Stimulated activated naive B cell treated with anti-CD40 and anti-IgM and Interleukin-4, amounts not matched to agents 10 μg/mL and 1 μg/mL and 100 μg/mL, for 72 hours (primary cell): Measurements from ENCODE around the gene STX8.

Experiments used
- ATAC-seq, 2 donors: fragments of 150-1000 bp; cut with Tn5 transposase; replicated peaks; 2 replicates each; pipeline ENCODE4 v1.10.0; 2021; ENCODE audit warnings: moderate library complexity in 1 of 2
- DNase-seq: peaks from one replicate; pipeline ENCODE4 v3.0.0; 2021
- H3K27ac Mint-ChIP-seq: one replicate; pipeline ENCODE4 v1.8.0; 2022; ENCODE audit warnings: mild to moderate bottlenecking, mixed read lengths
- H3K27me3 Mint-ChIP-seq, 2 donors: one replicate each; pipeline ENCODE4 v1.8.0; 2022; ENCODE audit warnings: mixed read lengths in 2 of 2
- H3K36me3 Mint-ChIP-seq, 2 donors: one replicate each; pipeline ENCODE4 v1.8.0; 2022; ENCODE audit warnings: mixed read lengths in 2 of 2, mild to moderate bottlenecking in 1 of 2
- H3K4me1 Mint-ChIP-seq, 2 donors: one replicate each; pipeline ENCODE4 v1.8.0; 2022; ENCODE audit warnings: mixed read lengths in 2 of 2, mild to moderate bottlenecking in 1 of 2
- H3K4me3 Mint-ChIP-seq, 2 donors: one replicate each; pipeline ENCODE4 v1.8.0; 2022; ENCODE audit warnings: mild to moderate bottlenecking in 2 of 2, mixed read lengths in 2 of 2, moderate library complexity in 1 of 2
- H3K9me3 Mint-ChIP-seq, 2 donors: one replicate each; pipeline ENCODE4 v1.8.0; 2022; ENCODE audit warnings: mixed read lengths in 2 of 2, mild to moderate bottlenecking in 1 of 2

STX8 gene

DNA sequence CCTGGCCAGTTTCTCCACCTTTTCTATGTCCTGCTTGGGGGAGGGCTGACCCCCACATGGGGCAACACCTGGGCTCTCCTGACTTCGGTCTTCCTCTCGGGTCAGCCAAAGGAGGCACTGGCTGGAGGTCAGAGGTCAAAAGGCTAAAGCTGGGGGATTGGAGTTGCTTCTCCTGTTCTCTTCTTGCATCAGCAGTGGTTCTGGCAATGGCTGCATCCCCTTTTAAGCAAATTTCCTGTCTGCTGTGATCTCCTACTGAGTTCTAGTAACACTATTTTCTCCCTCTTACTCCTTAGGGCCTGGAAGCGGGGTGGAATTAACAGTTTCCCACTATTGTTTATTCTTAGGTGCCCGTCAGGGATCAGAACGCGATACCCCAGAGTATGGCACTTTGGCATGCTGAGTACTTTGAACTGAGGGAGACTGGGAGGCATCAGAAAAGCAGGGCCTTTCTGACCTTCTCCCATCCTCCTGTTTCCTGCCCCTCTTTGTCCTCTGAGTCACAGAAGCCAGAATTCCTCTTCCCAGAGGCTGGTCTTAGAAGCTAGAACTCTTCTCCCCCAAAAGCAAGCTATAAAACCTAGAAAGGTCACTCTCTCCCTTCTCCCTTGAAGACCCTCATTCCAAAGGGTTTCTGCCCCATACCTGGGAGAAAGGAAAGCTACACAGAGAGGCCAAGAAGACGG lies 268.2 kb downstream of the STX8 start:
- no peak for ATAC-seq
- H3K36me3 Mint-ChIP-seq: peaks cover 3 to 12% of the 10 kb centered on the region in 2 donors
- H3K9me3 Mint-ChIP-seq: no peaks in the 10 kb centered on the region
- H3K27me3 Mint-ChIP-seq: no peaks in the 10 kb centered on the region
- no peak for DNase-seq
- no peak overlapping the region for H3K4me3 Mint-ChIP-seq
- no peak overlapping the region for H3K27ac Mint-ChIP-seq
- H3K4me1 Mint-ChIP-seq: peaks cover 2 to 4% of the 10 kb centered on the region in 2 donors

DNA sequence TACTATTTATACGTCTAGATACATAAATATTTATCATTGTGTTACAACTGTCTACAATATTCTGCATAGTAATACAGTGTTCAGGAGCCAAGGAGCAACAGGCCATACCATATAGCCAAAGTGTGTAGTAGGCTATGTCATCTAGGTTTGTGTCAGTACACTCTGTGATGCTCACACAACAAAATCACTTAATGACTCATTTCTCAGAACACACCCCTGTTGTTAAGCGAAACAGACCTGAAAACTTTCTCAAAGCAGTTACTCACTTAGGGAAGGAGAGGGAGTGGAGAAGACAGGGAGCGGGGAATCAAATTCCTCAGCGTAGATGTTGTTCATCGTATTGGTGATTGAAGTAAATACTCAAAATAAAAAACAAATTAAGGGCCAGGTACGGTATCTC lies 269.5 kb downstream of the STX8 start:
- no peak overlapping the region for H3K27ac Mint-ChIP-seq
- ATAC-seq: no peak
- H3K27me3 Mint-ChIP-seq: no peaks in the 10 kb centered on the region
- H3K4me3 Mint-ChIP-seq: no peak overlapping the region
- DNase-seq: no peak
- peaks cover 0 to 11% of the 10 kb centered on the region in 2 donors for H3K36me3 Mint-ChIP-seq
- no peaks in the 10 kb centered on the region for H3K9me3 Mint-ChIP-seq
- peaks cover 4 to 8% of the 10 kb centered on the region in 2 donors for H3K4me1 Mint-ChIP-seq

DNA sequence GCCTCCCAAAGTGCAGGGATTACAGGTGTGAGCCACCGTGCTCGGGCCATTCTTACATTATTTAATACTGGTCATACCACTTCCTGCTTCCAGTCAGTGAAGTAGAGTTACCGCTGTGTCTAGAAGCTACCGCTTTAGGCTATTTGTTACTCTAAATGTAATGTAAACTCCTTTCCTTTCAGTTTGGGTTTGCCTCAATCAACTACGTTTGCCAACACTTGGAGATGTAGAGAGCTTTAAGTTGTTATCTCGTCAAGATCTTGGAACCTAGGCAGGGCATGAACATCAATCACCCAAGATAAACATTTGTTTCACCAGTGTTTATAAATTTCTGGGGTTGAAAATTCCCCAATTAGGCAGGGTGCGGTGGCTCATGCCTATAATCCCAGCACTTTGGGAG lies 275.9 kb downstream of the STX8 start:
- DNase-seq: no peak

GRCh38 chr17:9298776-9299295 lies 276.8 kb downstream of the STX8 start:
- Mint-ChIP-seq H3K4me3 (no peak overlapping the region), H3K27ac (no peak overlapping the region), H3K27me3 (no peaks in the 10 kb centered on the region), H3K9me3 (no peaks in the 10 kb centered on the region), H3K36me3 (peaks cover 5 to 12% of the 10 kb centered on the region in 2 donors), H3K4me1 (peaks cover 10 to 22% of the 10 kb centered on the region in 2 donors)
- DNase-seq (no peak), ATAC-seq (no peak)

More for the DNA sequence above, 275.9 kb downstream of the STX8 start:
- Mint-ChIP-seq H3K27me3 (no peaks in the 10 kb centered on the region), H3K4me3 (no peak overlapping the region), H3K36me3 (peaks cover 5 to 12% of the 10 kb centered on the region in 2 donors), H3K4me1 (peaks cover 8 to 19% of the 10 kb centered on the region in 2 donors), H3K9me3 (no peaks in the 10 kb centered on the region), H3K27ac (no peak overlapping the region)
- no peak for ATAC-seq

- H3K36me3 Mint-ChIP-seq: peaks cover 5 to 12% of the 10 kb centered on the region in 2 donors
- H3K27ac Mint-ChIP-seq: no peak overlapping the region
These were observed 277.5 kb downstream of the STX8 start for GRCh38 chr17:9298135-9298534.

DNA sequence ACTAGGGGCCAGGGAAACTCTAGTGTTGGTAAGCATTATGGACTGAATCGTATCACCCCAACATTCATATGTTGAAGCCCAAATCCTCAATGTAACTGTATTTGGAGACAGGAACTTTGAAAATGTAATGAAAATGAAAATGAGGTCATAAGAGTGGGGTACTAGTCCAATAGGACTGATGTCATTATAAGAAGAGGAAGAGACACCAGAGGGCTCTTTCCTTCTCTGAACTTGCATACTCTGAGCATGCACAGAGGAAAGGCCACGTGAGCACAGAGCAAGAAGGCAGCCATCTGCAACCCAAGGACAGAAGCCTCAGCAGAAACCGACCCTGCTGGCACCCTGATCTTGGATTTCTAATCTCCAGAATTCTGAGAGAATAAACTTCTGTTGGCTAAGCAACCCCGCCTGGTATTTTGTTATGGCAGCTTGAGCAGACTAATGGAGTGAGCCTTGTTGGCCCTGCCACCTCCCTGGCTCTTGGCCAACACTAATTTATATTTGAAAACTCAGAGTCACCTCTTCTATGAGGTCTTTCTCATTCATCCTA lies 280.9 kb downstream of the STX8 start:
- peaks cover 23 to 31% of the 10 kb centered on the region in 2 donors for H3K4me1 Mint-ChIP-seq
- H3K27ac Mint-ChIP-seq: no peak overlapping the region
- H3K9me3 Mint-ChIP-seq: no peaks in the 10 kb centered on the region
- peaks cover 3 to 8% of the 10 kb centered on the region in 2 donors for H3K36me3 Mint-ChIP-seq
- ATAC-seq (no peak), DNase-seq (no peak)
- H3K27me3 Mint-ChIP-seq: no peaks in the 10 kb centered on the region
- no peak overlapping the region for H3K4me3 Mint-ChIP-seq

More at GRCh38 chr17:9298135-9298534, 277.5 kb downstream of the STX8 start:
- H3K27me3 Mint-ChIP-seq: no peaks in the 10 kb centered on the region
- H3K4me3 Mint-ChIP-seq: no peak overlapping the region
- no peak for DNase-seq
- H3K9me3 Mint-ChIP-seq: no peaks in the 10 kb centered on the region
- H3K4me1 Mint-ChIP-seq: peaks cover 10 to 22% of the 10 kb centered on the region in 2 donors
- ATAC-seq: no peak

- H3K4me1 Mint-ChIP-seq: peaks cover 32 to 45% of the 10 kb centered on the region in 2 donors
- ATAC-seq (no peak), DNase-seq (no peak)
- no peak overlapping the region for H3K4me3 Mint-ChIP-seq
- H3K9me3 Mint-ChIP-seq: no peaks in the 10 kb centered on the region
- no peaks in the 10 kb centered on the region for H3K27me3 Mint-ChIP-seq
- no peaks in the 10 kb centered on the region for H3K36me3 Mint-ChIP-seq
- no peak overlapping the region for H3K27ac Mint-ChIP-seq
These were observed 283.1 kb downstream of the STX8 start for GRCh38 chr17:9292561-9292941.

DNA sequence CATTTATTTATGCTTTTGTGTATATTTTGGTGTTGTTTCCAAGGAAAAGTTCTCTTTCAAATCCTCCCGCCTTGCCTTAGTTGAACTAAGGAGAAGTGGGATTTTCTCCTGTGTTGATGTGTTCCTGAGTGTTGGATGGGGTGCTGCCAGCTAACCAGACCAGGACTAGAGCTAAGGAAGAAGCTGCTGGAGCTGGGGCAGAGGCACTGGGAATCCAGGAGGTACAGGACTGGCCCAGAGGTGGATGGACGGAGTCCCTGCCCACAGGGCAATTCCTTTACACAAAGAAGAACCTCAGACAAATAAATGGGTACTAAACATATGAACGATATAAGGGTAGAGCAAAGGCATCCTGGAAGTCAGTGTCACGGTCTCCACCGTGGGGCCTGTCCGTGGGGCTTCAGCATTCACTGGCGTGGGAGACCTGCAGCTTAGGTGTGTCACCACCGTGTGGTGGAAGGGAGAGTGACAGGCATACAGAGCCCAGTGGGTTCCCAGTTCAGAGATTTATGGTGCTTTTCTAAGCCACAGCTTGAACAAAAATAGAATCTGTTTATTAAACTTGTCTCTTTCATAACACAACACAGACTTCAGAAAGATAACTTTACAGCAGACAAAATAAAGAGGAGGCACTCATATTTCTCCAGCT lies 283.6 kb downstream of the STX8 start:
- H3K36me3 Mint-ChIP-seq: peaks cover 0 to 2% of the 10 kb centered on the region in 2 donors
- ATAC-seq: peak; percentile 48 to 52
- H3K27ac Mint-ChIP-seq: no peak overlapping the region

DNA sequence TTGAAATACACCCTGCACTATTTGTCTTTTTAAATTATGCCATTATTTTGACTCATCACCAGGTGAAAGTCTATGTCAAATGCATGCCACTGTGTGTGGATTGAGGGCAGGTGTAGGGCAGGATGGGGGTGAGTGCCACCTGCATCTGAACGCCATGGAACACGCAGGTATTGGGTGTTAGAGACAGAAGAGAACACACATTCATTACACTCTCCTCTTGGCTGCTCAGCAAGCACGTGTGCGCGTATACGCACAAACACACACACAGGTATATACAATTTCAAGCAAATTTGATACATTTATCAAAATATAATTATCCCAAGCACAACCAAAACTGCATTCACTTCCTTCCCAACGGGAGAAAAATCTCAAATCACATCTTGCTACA lies 285.4 kb downstream of the STX8 start:
- no peaks in the 10 kb centered on the region for H3K27me3 Mint-ChIP-seq
- H3K4me3 Mint-ChIP-seq: peak overlapping the region; percentile 56 to 70
- ATAC-seq: no peak
- H3K27ac Mint-ChIP-seq: no peak overlapping the region
- H3K36me3 Mint-ChIP-seq: peaks cover 0 to 2% of the 10 kb centered on the region in 2 donors
- peaks cover 35 to 44% of the 10 kb centered on the region in 2 donors for H3K4me1 Mint-ChIP-seq
- no peak for DNase-seq
- no peaks in the 10 kb centered on the region for H3K9me3 Mint-ChIP-seq

More for the DNA sequence above, 283.6 kb downstream of the STX8 start:
- no peaks in the 10 kb centered on the region for H3K9me3 Mint-ChIP-seq
- DNase-seq: peak; percentile 11
- no peak overlapping the region for H3K4me3 Mint-ChIP-seq
- H3K27me3 Mint-ChIP-seq: no peaks in the 10 kb centered on the region
- H3K4me1 Mint-ChIP-seq: peaks cover 34 to 45% of the 10 kb centered on the region in 2 donors

DNA sequence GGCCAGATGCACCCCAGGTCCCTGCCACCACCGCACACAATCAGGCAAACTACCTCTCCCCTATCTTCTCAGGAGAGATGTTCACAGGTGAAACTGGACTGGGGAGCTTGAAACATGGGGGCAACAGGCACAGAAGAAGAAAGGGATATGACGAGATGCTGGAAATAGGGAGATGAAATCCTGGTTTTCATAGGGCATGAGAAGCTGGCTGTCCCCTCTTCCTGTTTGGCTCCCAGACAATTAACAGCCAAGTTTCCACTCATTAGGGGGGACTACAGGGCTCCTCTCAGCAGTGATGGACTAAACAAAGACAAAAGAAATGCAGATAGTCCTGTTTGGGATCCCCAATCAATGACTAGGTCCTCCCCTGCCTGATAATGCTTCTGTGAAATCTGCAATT lies 288.3 kb downstream of the STX8 start:
- Mint-ChIP-seq H3K4me1 (peaks cover 29 to 36% of the 10 kb centered on the region in 2 donors), H3K9me3 (no peaks in the 10 kb centered on the region), H3K27ac (no peak overlapping the region), H3K4me3 (no peak overlapping the region), H3K27me3 (no peaks in the 10 kb centered on the region), H3K36me3 (peaks cover 4% of the 10 kb centered on the region in 2 donors)
- DNase-seq (no peak), ATAC-seq (no peak)

DNA sequence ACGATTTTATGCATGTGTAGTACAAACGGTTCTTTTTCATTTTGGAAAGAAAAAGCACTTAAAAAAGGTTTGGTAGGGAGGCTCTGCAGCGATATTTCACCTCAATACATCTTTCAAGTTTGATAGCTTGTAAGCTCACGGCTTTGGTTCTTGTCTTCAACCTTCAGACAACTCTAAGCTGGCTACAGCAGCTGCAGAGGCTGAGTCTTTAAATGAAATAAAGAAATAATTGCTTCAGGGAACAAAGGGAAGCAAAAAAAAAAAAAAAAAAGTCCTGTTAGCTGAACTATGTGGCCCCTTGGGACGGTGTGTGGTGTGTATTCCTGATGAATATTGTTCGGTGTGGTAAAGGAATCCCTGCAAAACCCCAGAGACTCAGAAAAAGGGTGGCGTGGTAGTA lies 289.2 kb downstream of the STX8 start:
- Mint-ChIP-seq H3K9me3 (no peaks in the 10 kb centered on the region), H3K36me3 (peaks cover 4% of the 10 kb centered on the region in 2 donors), H3K27me3 (no peaks in the 10 kb centered on the region), H3K27ac (no peak overlapping the region), H3K4me3 (no peak overlapping the region), H3K4me1 (peaks cover 24 to 30% of the 10 kb centered on the region in 2 donors)
- no peak for ATAC-seq
- no peak for DNase-seq

DNA sequence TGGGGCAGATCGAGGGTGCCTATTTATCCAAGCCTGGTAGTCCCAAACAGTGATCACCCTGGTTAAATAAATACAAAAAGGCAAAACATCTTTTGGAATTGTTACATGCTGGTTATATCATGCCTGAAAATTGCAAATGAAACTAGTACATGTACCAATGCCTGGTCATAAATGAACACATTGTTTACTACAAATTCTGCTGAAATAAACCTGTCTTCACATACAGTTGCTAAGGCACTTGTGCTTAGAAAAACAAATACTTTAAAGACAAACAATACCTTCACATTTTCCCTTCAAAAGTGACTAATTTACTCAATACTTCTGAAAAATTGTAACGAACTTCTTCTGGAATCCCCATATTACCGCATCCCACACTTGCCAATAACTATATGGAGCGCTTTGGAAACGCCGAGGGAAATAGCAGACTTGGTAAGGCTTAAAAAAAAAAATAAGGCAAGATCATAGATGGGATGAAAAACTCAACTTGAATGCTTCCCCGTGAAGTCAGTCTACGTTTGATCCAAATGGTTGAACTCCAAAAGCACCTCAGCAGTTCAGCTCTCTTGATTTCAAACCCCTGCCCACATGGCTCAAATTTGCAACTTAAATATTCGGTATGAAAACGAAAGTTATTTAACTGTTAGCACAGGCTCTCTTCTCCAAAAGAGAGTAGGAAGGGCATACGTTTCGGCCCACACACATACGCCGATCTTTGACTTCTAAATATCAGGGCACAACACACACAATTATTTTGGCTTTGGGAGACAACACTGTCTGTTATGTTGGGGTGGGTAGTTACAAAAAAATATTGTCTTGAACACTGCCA lies 289.8 kb downstream of the STX8 start:
- Mint-ChIP-seq H3K4me1 (peaks cover 24 to 25% of the 10 kb centered on the region in 2 donors), H3K9me3 (no peaks in the 10 kb centered on the region), H3K27me3 (no peaks in the 10 kb centered on the region), H3K27ac (no peak overlapping the region), H3K36me3 (peaks cover 8% of the 10 kb centered on the region in 2 donors), H3K4me3 (no peak overlapping the region)
- DNase-seq (no peak), ATAC-seq (no peak)

DNA sequence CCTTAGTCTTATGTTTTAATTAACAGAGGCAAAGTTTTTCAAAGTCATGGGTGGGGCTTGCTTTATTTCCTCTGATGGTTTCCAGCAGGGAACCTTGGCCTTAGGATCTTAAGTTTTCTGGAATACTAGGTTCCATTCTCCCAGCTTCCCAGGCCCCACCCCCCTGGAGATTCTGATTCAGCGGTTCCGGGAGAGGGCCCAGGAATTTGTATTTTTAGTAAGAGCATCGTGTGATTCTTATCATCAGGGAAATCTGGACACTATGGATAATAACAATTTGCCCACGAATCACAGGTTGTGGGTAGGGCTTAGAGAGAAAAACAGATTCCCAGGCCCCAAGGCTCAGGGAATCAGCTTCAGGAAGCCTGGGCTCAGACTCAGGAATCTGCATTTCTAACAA lies 290.7 kb downstream of the STX8 start:
- no peak for ATAC-seq
- peaks cover 9 to 10% of the 10 kb centered on the region in 2 donors for H3K36me3 Mint-ChIP-seq
- H3K9me3 Mint-ChIP-seq: no peaks in the 10 kb centered on the region
- no peak overlapping the region for H3K4me3 Mint-ChIP-seq
- H3K27ac Mint-ChIP-seq: no peak overlapping the region
- H3K27me3 Mint-ChIP-seq: no peaks in the 10 kb centered on the region
- H3K4me1 Mint-ChIP-seq: peaks cover 16 to 17% of the 10 kb centered on the region in 2 donors
- no peak for DNase-seq

DNA sequence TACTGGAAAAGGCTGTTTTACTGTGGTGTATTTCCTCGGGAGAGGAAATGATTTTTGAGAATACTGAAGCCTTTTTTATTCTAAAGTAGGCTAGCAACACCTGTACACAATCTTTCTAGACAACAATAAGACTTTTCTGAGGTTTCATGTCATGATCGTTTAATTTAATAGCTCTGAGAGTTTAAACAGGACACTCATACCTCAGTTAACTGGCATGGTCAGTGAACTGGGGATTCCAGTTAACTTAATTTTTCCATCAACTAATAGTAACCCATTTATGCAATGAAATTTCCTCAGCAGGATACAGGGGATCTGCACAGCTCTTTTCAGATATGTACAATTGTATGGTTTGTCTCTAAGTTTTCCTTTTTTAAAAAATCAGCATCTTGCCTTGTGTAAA lies 291.7 kb downstream of the STX8 start:
- Mint-ChIP-seq H3K27me3 (no peaks in the 10 kb centered on the region), H3K9me3 (no peaks in the 10 kb centered on the region), H3K4me3 (no peak overlapping the region), H3K4me1 (peaks cover 6 to 12% of the 10 kb centered on the region in 2 donors), H3K27ac (no peak overlapping the region), H3K36me3 (peaks cover 9 to 10% of the 10 kb centered on the region in 2 donors)
- DNase-seq: no peak
- no peak for ATAC-seq
